Activated CD8-positive, alpha-beta memory T cell treated with anti-CD3 and anti-CD28 coated beads for 36 hours (primary cell): ENCODE data around the gene HIC1. TPM values are rescaled to one million over a fixed set of nuclear protein-coding genes. Genes with fewer than 3 reads are reported as not detected.

Source experiments
- CTCF ChIA-PET: fragments of 350-600 bp; sonication (Branson Sonifier 250); formaldehyde crosslinking; loops from one replicate; lab custom pipeline; 2021; ENCODE audit warnings: antibody characterized with exemption; lab: Charles Lee
- POLR2A ChIA-PET: fragments of 350-600 bp; sonication (Branson Sonifier 250); formaldehyde crosslinking; loops from one replicate; lab custom pipeline; 2021; ENCODE audit warnings: antibody characterized with exemption; lab: Charles Lee
- total RNA-seq, 2 experiments: library from RNA; stranded (reverse); gene quantifications; one replicate each; pipeline ENCODE4 v1.2.3, GENCODE V29; 2021

HIC1 gene
- total RNA-seq, 2 experiments from 2014 or later: 57.1 to 58.7 TPM

DNA sequence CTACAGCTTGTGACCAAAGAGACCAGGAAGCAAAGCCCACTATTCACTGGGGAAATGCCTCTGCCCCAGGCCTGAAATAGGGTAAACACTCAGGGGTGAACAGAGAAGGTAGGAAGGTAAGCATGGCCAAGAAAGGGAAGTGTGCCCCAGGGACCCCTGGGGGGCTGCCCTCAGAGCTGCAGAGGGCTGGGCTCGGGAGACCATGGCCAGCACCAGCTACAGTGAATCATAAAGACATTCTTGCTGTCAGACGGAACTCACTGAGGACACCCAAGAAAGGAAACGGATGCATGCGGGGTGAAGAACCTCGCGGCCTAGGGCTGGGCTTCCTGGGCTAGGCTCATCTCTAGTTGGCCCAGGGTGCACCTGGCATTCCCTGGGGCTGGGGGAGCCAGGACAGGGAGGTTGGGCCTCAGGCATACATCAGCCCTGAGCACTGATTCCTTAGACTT is 9.6 kb downstream of the HIC1 start:
- ChIA-PET POLR2A (interaction anchor here (0.6 to 1.3 kb wide), 3 partner anchors 9 to 38 kb away, joined by 4 to 5 read pairs (median 4); no protein-coding TSS in a partner anchor), CTCF (interaction anchor here (0.7 to 11.0 kb wide), 6 partner anchors 8 to 274 kb away, joined by 3 to 115 read pairs (median 4); partner anchors contain the start of gene HIC1)

DNA sequence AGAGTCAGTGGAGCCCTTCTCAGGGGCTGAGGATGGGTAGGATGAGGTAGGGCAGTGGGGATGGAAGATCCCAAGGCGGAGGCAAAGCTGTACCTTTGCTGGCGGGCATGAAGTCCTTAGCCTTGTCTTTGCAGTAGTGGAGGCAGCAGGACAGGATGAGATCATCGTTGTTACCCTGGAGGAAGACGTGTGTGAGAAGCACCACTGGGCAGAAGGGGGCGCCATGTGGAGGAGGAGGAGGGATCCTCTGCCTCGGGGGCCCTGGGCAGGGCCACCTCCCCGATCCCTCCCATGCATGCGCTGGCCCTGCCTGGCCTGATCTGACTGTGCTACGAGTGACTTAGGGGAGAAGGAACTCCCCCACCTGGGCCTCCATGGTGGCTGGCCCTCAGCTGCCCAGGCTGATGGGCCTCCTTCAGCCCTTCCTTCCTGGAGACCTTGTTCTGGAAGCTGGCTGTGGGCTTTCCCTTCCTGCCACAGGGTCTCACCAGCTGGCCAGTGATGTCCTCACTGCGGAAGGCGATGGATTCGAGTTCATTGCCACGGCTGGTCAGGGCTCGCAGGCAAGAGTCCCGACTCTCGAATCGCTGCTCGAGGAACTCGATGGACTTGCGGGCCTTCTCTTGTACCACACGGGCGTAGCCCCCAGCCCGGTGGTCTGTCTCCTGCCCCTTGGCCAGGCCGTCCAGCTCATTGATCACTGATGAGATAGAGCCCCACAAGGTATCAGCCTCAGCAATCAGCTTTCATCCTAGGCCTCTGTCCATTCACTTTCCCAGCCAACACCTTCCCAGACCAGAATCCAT is 10.3 kb downstream of the HIC1 start:
- ChIA-PET CTCF (interaction anchor here (0.6 to 11.0 kb wide), 6 partner anchors 9 to 193 kb away, joined by 3 to 115 read pairs (median 6); partner anchors contain the start of gene HIC1), POLR2A (interaction anchor here (0.6 to 1.3 kb wide), 4 partner anchors 9 to 165 kb away, joined by 4 to 8 read pairs (median 4); no protein-coding TSS in a partner anchor)

- ChIA-PET CTCF (interaction anchor here (0.6 to 11.0 kb wide), 4 partner anchors 10 to 181 kb away, joined by 4 to 115 read pairs (median 9); partner anchors contain the start of gene HIC1), POLR2A (no interaction called here)
These were observed 11.1 kb downstream of the HIC1 start for GRCh38 chr17:2065949-2066400.

- POLR2A ChIA-PET: no interaction called here
- CTCF ChIA-PET: interaction anchor here (0.7 to 11.0 kb wide), 3 partner anchors 11 to 178 kb away, joined by 3 to 115 read pairs (median 12); partner anchors contain the start of gene HIC1
These were observed 12.2 kb downstream of the HIC1 start for GRCh38 chr17:2067048-2067561.

- CTCF ChIA-PET: interaction anchor here (0.7 to 11.0 kb wide), 4 partner anchors 11 to 178 kb away, joined by 3 to 115 read pairs (median 6); partner anchors contain the start of gene HIC1
These were observed 12.7 kb downstream of the HIC1 start for GRCh38 chr17:2067608-2068024.

DNA sequence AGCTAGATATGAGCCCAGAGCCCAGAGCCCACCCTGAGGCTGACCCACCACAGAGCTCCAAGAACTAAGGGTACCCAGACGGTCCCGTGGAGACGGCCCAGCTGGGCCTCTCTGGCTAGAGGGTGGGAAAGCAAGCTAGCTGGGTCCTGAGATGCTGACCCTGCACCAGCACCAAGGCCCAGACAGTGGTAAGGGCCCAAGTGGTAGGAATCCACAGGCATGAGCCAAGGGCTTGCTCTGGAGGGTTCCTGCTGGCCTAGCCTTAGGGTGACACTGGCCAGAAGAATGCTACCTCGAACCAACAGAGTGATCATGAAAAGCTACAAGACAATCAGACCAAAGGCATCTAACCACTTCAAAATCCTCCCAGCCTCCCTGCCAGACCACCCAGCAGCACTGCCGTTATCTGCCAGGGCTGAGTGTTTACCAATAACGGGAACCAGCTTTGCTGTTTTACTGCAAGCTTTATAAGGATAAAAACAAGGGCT is 13.2 kb downstream of the HIC1 start:
- ChIA-PET POLR2A (interaction anchor here (1.4 to 2.1 kb wide), 3 partner anchors 12 to 21 kb away, joined by 3 to 20 read pairs (median 7); partner anchors contain the start of gene HIC1), CTCF (interaction anchor here (0.9 to 11.0 kb wide), 6 partner anchors 12 to 177 kb away, joined by 3 to 115 read pairs (median 4); partner anchors contain the start of gene HIC1)

More at GRCh38 chr17:2067608-2068024, 12.7 kb downstream of the HIC1 start:
- POLR2A ChIA-PET: interaction anchor here (1.4 kb wide), 2 partner anchors 16 to 22 kb away, joined by 3 to 7 read pairs; no protein-coding TSS in a partner anchor

- POLR2A ChIA-PET: interaction anchor here (0.6 to 2.1 kb wide), 6 partner anchors 10 to 195 kb away, joined by 3 to 20 read pairs (median 6); partner anchors contain the start of gene HIC1
- CTCF ChIA-PET: interaction anchor here (0.9 to 11.0 kb wide), 7 partner anchors 12 to 196 kb away, joined by 3 to 115 read pairs (median 4); partner anchors contain the start of gene HIC1
These were observed 13.7 kb downstream of the HIC1 start for GRCh38 chr17:2068519-2069051.

DNA sequence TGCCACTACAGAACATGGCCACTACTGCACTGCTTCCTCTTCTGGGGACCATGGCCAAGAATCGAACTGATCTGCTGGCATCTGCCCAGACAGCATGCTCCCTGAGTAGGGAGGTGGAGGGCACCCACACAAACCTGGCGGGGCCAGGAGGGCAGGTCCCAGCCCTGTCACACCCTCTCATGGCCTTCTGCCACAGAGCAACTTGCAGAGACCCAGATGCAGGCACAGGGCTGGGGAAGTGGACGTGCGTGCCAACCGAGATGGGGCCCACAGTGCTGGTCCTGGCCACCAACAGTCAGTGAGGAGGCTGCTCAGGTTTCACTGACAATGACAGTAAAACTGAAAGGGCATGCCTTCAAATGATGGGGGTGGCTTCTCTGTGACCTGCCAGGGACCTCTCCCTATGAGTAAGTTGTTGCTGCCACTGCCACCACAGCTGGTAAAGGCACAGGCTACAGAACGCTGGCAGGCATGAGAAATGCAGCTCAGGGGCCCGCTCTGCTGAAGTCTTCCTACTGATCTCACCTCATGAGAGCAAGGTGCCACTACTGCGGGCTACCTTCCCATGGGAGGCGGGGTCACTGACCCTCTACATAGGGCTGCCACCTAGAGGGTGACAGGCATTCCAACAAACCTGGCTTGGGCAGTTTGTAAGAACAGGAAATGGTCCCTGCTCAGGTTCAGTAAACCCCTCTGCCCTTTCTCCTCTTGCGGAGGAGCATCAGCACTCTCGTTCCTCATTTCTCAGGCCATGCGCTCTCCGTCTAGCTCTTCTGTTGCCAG is 15.5 kb downstream of the HIC1 start:
- ChIA-PET POLR2A (interaction anchor here (0.6 to 1.8 kb wide), 4 partner anchors 11 to 250 kb away, joined by 5 to 7 read pairs (median 6); partner anchors contain the start of gene HIC1), CTCF (interaction anchor here (0.7 to 11.0 kb wide), 6 partner anchors 9 to 148 kb away, joined by 3 to 115 read pairs (median 6); partner anchors contain the start of gene HIC1)

- POLR2A ChIA-PET: interaction anchor here (0.6 to 1.8 kb wide), 4 partner anchors 11 to 56 kb away, joined by 4 to 7 read pairs (median 6); partner anchors contain the start of gene HIC1
- CTCF ChIA-PET: interaction anchor here (1.5 to 11.0 kb wide), 4 partner anchors 11 to 16 kb away, joined by 6 to 115 read pairs (median 10); partner anchors contain the start of gene HIC1
These were observed 16.1 kb downstream of the HIC1 start for GRCh38 chr17:2071024-2071385.

DNA sequence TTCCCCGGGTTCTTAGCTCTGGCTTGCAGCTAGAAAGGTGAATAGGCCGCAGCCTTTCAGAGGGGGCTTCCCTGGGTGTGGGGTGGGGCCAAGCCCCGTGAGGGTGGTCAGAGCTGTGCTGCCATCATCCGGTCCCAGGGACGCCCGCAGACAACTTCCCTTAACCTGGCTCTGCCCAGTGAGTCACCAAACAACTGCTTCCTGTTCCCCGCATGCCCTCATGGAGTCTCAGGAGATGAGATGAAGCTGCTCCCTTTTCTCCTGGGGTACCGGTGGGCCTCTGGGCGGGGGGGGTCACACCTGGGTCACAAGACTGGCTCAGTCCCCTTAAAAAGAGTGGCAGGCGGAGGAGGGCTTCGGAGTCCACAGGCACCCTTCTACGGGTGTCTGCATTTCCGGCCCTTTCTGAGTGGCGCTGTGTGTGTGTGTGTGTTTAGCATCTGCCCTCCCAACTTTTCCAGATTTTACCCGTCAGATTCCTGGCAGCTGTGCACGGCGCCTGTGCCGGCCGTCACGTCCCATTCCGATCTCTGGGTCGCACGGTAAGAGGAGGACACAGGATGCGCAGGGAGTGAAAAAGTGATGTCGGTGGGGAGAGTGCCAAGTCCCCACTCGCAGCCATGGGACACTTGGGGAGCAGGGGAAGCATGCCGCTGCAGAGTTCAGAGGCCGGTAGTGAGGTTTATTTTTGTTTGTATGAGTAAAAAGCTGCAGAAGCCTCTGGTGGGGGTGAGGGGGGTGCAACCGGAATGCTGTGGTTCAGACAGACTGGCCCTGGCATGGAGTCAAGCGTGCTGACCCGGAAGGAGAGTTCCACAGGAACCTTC is 16.8 kb downstream of the HIC1 start:
- ChIA-PET POLR2A (interaction anchor here (0.6 to 1.8 kb wide), 4 partner anchors 10 to 55 kb away, joined by 4 to 7 read pairs (median 6); partner anchors contain the start of gene HIC1), CTCF (interaction anchor here (1.5 to 11.0 kb wide), 4 partner anchors 10 to 16 kb away, joined by 6 to 115 read pairs (median 10); partner anchors contain the start of gene HIC1)

DNA sequence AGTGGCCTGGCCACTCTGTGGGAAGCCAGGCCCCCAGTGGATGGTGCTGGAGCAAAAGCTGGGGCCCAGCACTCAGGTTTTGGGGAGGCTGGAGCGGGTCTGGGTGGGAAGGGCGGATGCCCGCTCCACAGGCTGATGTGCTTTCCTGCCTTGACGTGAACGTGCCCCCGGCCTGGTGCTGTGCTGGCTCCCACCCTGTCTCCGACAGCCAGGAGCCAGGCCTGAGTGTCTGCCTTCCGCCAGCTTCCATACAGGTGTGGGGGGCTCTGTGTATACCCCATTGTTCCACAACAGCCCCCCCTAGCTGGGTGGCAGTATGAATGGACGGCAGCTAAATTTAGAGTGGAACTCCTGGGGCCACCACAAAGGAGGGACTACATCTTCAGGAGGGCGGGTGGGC is 20.0 kb downstream of the HIC1 start:
- ChIA-PET POLR2A (no interaction called here), CTCF (interaction anchor here (1.3 to 2.6 kb wide), 3 partner anchors 15 to 170 kb away, joined by 4 to 8 read pairs (median 7); no protein-coding TSS in a partner anchor)

GRCh38 chr17:2075336-2076086 is 20.6 kb downstream of the HIC1 start:
- POLR2A ChIA-PET: no interaction called here
- CTCF ChIA-PET: interaction anchor here (1.3 to 2.6 kb wide), 3 partner anchors 15 to 169 kb away, joined by 4 to 8 read pairs (median 7); no protein-coding TSS in a partner anchor

DNA sequence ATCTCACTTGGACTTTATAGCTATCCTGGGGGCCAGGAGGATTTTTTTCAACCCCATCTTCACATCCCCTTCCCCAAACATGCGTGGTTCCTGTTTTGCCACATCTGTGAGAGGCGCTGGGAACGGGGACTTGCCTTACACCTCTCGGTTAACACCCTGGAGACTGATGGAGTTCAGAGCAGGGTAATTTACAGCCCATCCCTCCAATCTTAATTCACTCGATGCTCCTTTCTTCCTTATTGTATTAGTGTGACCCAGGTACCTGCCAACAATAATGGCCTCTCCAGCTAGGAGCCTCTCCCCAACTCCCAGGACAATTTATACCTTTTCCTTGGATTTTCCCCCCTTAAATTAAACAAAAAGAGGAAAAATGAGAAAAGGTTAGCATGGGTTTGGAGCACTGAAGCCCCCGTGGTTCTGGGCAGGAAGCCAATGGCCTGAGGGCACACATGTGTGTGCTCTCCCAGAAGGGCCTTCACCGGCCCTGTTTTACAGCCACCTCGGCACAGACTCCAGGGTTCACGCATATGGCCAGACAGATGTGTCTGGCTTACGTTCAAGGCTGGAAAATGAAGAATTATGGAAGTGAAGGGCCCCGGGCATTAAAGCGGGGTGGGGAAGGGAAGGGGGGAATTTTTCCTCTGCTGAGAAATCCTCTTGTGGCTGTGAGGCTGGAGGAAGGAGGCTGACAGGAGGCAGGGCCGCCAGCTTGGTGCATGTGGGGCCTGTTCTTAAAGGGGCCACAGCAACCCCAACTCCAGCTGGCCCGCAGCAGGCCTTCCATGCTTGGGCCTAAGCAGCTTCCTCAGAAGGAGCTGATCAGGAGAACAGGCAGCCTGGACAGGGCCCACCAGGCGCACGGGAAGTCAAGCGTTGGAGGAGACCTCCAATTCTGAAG is 21.4 kb downstream of the HIC1 start:
- CTCF ChIA-PET: interaction anchor here (0.8 to 2.2 kb wide), 2 partner anchors 10 to 169 kb away, joined by 3 to 7 read pairs; no protein-coding TSS in a partner anchor
- POLR2A ChIA-PET: no interaction called here

GRCh38 chr17:2077040-2077439 is 22.1 kb downstream of the HIC1 start:
- ChIA-PET POLR2A (no interaction called here), CTCF (interaction anchor here (0.8 kb wide), 1 partner anchor 9 kb away, joined by 3 read pairs; no protein-coding TSS in a partner anchor)
